Mucosa of descending colon (tissue), 3 donors: ENCODE measurements around the gene SLC6A12. TPM values are rescaled to one million over a fixed set of nuclear protein-coding genes. Genes with fewer than 3 reads are reported as not detected.

Experiments
- ATAC-seq: fragments of 200-7000 bp; cut with Tn5 transposase; one replicate; pipeline ENCODE4 v1.9.1; 2020; ENCODE audit warnings: mild to moderate bottlenecking, moderate library complexity
- DNase-seq, 3 donors: peaks; one replicate each; pipeline ENCODE4 v3.0.0-alpha.2; 2020
- H3K36me3 ChIP-seq: fragments of 200-600 bp; one replicate; pipeline ENCODE4 v1.8.0; 2021; ENCODE audit warnings: low read depth, mild to moderate bottlenecking
- H3K4me1 ChIP-seq: fragments of 200-600 bp; one replicate; pipeline ENCODE4 v1.8.0; 2021; ENCODE audit warnings: low read depth, mild to moderate bottlenecking
- H3K4me3 ChIP-seq: fragments of 200-600 bp; one replicate; pipeline ENCODE4 v1.8.0; 2021; ENCODE audit warnings: mild to moderate bottlenecking
- H3K9me3 ChIP-seq: fragments of 200-600 bp; one replicate; pipeline ENCODE4 v1.8.0; 2021; ENCODE audit warnings: mild to moderate bottlenecking
- CTCF ChIP-seq: fragments of 200-600 bp; IDR thresholded peaks from one replicate; pipeline ENCODE4 v1.8.0; 2022; ENCODE audit warnings: antibody characterized with exemption, mild to moderate bottlenecking
- intact Hi-C, 2 donors: fragments of 100-400 bp; cut with DNase I in 1 of 2; cut with micrococcal nuclease in 1 of 2; formaldehyde crosslinking; loops; one replicate each; pipeline versions ENCODE4 v1.11.0 to v1.11.1; 2022; cut with DNase I, micrococcal nuclease
- total RNA-seq, 3 donors: library from RNA; stranded (reverse); fragmentation: NEBNext Ultra II Directional in 2 of 3; extraction: Animal tissue kit (Norgen Biotek cat#: 25700) in 2 of 3; gene quantifications; one replicate each; pipeline versions ENCODE4 v1.2.1 to v1.2.4, GENCODE V29; 2021 to 2023
- donor health status: DM: no; HTN: no; CAD: no; lungs with moderate emphysema.
- donor health status: DM: no; HTN: no; CAD: no.
- donor health status: DM: no; HTN: yes; CAD: no.

SLC6A12 gene
- total RNA-seq, 3 donors from 2014 or later = 1.3 to 5.1 TPM; not detected in 1

GRCh38 chr12:163406-163986, 50.5 kb downstream of the SLC6A12 start:
- Histone ChIP-seq H3K4me3 (no peak overlapping the region), H3K4me1 (no peaks in the 10 kb centered on the region), H3K9me3 (no peaks in the 10 kb centered on the region), H3K36me3 (no peaks in the 10 kb centered on the region)
- TF ChIP-seq CTCF = no peak
- ATAC-seq = no peak
- DNase-seq = no peak
- intact Hi-C loops = no loop called here

- H3K4me3 ChIP-seq = no peak overlapping the region
- H3K4me1 ChIP-seq = no peaks in the 10 kb centered on the region
- TF ChIP-seq CTCF = no peak
- intact Hi-C loops = no loop called here
- no peaks in the 10 kb centered on the region for H3K36me3 ChIP-seq
- ATAC-seq (no peak), DNase-seq (no peak)
- no peaks in the 10 kb centered on the region for H3K9me3 ChIP-seq
Measured at GRCh38 chr12:162467-163307, 51.3 kb downstream of the SLC6A12 start.

- DNase-seq (no peak), ATAC-seq (no peak)
- H3K4me1 ChIP-seq = no peaks in the 10 kb centered on the region
- H3K4me3 ChIP-seq = no peak overlapping the region
- no peaks in the 10 kb centered on the region for H3K36me3 ChIP-seq
- no peaks in the 10 kb centered on the region for H3K9me3 ChIP-seq
- intact Hi-C loops = no loop called here
- TF ChIP-seq CTCF = no peak
Measured at GRCh38 chr12:161823-162222, 52.1 kb downstream of the SLC6A12 start.

- no peaks in the 10 kb centered on the region for H3K4me1 ChIP-seq
- intact Hi-C loops = no loop called here
- no peak overlapping the region for H3K4me3 ChIP-seq
- no peaks in the 10 kb centered on the region for H3K36me3 ChIP-seq
- DNase-seq (no peak), ATAC-seq (no peak)
- no peaks in the 10 kb centered on the region for H3K9me3 ChIP-seq
- no peak for TF ChIP-seq CTCF
Measured at GRCh38 chr12:160858-161257, 53.1 kb downstream of the SLC6A12 start.

GRCh38 chr12:159156-159782, 54.7 kb downstream of the SLC6A12 start:
- ATAC-seq = no peak
- intact Hi-C loops = no loop called here
- DNase-seq = no peak
- H3K4me1 ChIP-seq = no peaks in the 10 kb centered on the region
- H3K36me3 ChIP-seq = no peaks in the 10 kb centered on the region
- no peaks in the 10 kb centered on the region for H3K9me3 ChIP-seq
- no peak overlapping the region for H3K4me3 ChIP-seq
- TF ChIP-seq CTCF = no peak
